Aorta (tissue), 5 donors: ENCODE measurements around the gene UCP2. TPM values are rescaled to one million over a fixed set of nuclear protein-coding genes. Genes with fewer than 3 reads are reported as not detected.
A peak's percentile ranks its signal among the peaks of the same experiment; 100 is the strongest.

Experiments
- ATAC-seq: fragments of 200-7000 bp; cut with Tn5 transposase; one replicate; pipeline ENCODE4 v1.9.1; 2022; ENCODE audit warnings: moderate library complexity; ENCODE audit not compliant: low FRiP score
- DNase-seq, 2 donors: peaks; one replicate each; pipeline ENCODE4 v3.0.0-alpha.2; 2020
- H3K27ac ChIP-seq, 2 donors: one replicate each; pipeline ENCODE4 v1.5.1; 2013; ENCODE audit warnings: low read length in 2 of 2, mild to moderate bottlenecking in 2 of 2, moderate library complexity in 2 of 2, control low read depth in 1 of 2, inconsistent platforms in 1 of 2, low read depth in 1 of 2
- H3K27me3 ChIP-seq, 2 donors: one replicate each; pipeline ENCODE4 v1.6.1; 2013; ENCODE audit warnings: control low read depth in 1 of 2, low read length in 1 of 2, mild to moderate bottlenecking in 1 of 2, moderate library complexity in 1 of 2; ENCODE audit not compliant: insufficient read depth in 2 of 2, control insufficient read depth in 1 of 2
- H3K36me3 ChIP-seq, 2 donors: one replicate each; pipeline ENCODE4 v1.6.1; 2013; ENCODE audit warnings: control low read depth in 1 of 2, low read length in 1 of 2, mild to moderate bottlenecking in 1 of 2; ENCODE audit not compliant: insufficient read depth in 2 of 2, control insufficient read depth in 1 of 2
- H3K4me1 ChIP-seq, 2 donors: one replicate each; pipeline ENCODE4 v1.6.1; 2013; ENCODE audit warnings: low read length in 2 of 2, control low read depth in 1 of 2, mild to moderate bottlenecking in 1 of 2, moderate library complexity in 1 of 2; ENCODE audit not compliant: insufficient read depth in 2 of 2, control insufficient read depth in 1 of 2
- H3K4me3 ChIP-seq, 2 donors: one replicate each; pipeline ENCODE4 v1.5.1; 2013; ENCODE audit warnings: low read length in 2 of 2, control low read depth in 1 of 2, mild to moderate bottlenecking in 1 of 2
- H3K9me3 ChIP-seq: one replicate; pipeline ENCODE4 v1.6.1; 2013; ENCODE audit warnings: mild to moderate bottlenecking, low read length; ENCODE audit not compliant: control insufficient read depth
- WGBS, 2 donors: extraction: QIAGEN DNeasy Blood & Tissue Kit; methylation state at CpG; one replicate each; pipeline ENCODE4 v1.1.7; 2013; 5-methylcytosine and 5-hydroxymethylcytosine counted together
- intact Hi-C, 2 donors: fragments of 100-400 bp; cut with DNase I; formaldehyde crosslinking; loops; one replicate each; pipeline versions ENCODE4 v1.14.2 to v1.15.0; 2022
- long read RNA-seq, 2 donors: library from polyadenylated mRNA; unstranded; transcript quantifications; one replicate each; pipeline ENCODE4 v2.0.0, GENCODE V29; 2020 to 2021
- polyA plus RNA-seq, 2 donors: library from polyadenylated mRNA; stranded (reverse); fragments of 200-250 nt; gene quantifications; one replicate each; pipeline ENCODE4 v1.2.3, GENCODE V29; 2013
- total RNA-seq, 2 donors: library from RNA; stranded (reverse); fragmentation: NEBNext Ultra II Directional; extraction: Animal tissue kit (Norgen Biotek cat#: 25700); gene quantifications; one replicate each; pipeline ENCODE4 v1.2.1, GENCODE V29; 2021
- donor health status: healthy with polysubstance abuse.
- donor health status: Bipolar disorder and iron deficiency.
- donor health status: DM: no; HTN: no; CAD: no.
- donor health status: DM: no; HTN: no; CAD: no.
- donor health status: DM: yes; HTN: yes; CAD: no.

Gene UCP2, protein sequence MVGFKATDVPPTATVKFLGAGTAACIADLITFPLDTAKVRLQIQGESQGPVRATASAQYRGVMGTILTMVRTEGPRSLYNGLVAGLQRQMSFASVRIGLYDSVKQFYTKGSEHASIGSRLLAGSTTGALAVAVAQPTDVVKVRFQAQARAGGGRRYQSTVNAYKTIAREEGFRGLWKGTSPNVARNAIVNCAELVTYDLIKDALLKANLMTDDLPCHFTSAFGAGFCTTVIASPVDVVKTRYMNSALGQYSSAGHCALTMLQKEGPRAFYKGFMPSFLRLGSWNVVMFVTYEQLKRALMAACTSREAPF
- total RNA-seq (10 to 100 TPM; 27.4 to 45.4 TPM), polyA plus RNA-seq (10 to 100 TPM in 1 of 2 donors, 1 to 10 TPM in 1; 7.3 to 44.3 TPM)
- long read RNA-seq, donor 1, transcript UCP2-201 (8 exons, 2,113 nt), result major isoform, 29 of 34 reads
- long read RNA-seq, donor 1, partial matches to known transcripts, result 4 of 34 reads
- long read RNA-seq, donor 1, other reads (novel, unspliced or antisense), result 1 of 34 reads
- long read RNA-seq, donor 2, transcript UCP2-201 (8 exons, 2,113 nt), result major isoform, 5 of 8 reads
- long read RNA-seq, donor 2, partial matches to known transcripts, result 3 of 8 reads
- long read RNA-seq, donor 2, other reads (novel, unspliced or antisense), result 0 of 8 reads

DNA sequence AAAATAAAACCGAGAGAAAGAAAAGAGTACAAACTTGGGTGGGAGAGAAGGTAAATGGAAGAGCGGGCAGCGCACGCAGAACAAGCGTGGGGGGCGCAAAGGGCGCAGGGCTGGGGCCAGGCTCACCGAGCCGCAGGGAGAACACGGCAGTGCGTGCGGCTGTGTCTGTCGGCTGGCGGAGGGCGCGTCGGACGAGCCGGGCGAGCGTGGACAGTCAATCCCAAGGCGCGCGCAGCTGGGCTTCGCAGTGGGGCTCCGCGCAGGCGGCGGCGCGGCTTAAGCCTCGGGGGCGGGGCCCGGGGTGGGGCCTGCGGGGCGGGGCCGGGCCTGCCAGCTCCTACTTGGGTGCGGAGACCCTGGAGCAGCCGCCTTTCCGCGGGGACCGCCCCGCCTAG, at the start of gene UCP2:
Gene UCP2, minus strand, starts transcription at position 249 of the 395 bp plus-strand sequence. CDS start 4,465 bp downstream, outside the sequence.
- Histone ChIP-seq H3K27me3 (no peaks in the 10 kb centered on the region), H3K9me3 (no peaks in the 10 kb centered on the region), H3K4me1 (no peaks in the 10 kb centered on the region), H3K27ac (peak within 1 kb of the TSS in 1 of 2 donors; percentile 77), H3K4me3 (peak within 1 kb of the TSS; percentile 29 to 44), H3K36me3 (peaks cover 0 to 3% of the 10 kb centered on the region in 2 donors)
- 1 to 2% methylated on average over 32 to 43 of the region's 43 CpGs for WGBS, 2 donors
- ATAC-seq (peak; percentile 91), DNase-seq (peak; percentile 92 to 95)
- intact Hi-C loops, result no loop called here

DNA sequence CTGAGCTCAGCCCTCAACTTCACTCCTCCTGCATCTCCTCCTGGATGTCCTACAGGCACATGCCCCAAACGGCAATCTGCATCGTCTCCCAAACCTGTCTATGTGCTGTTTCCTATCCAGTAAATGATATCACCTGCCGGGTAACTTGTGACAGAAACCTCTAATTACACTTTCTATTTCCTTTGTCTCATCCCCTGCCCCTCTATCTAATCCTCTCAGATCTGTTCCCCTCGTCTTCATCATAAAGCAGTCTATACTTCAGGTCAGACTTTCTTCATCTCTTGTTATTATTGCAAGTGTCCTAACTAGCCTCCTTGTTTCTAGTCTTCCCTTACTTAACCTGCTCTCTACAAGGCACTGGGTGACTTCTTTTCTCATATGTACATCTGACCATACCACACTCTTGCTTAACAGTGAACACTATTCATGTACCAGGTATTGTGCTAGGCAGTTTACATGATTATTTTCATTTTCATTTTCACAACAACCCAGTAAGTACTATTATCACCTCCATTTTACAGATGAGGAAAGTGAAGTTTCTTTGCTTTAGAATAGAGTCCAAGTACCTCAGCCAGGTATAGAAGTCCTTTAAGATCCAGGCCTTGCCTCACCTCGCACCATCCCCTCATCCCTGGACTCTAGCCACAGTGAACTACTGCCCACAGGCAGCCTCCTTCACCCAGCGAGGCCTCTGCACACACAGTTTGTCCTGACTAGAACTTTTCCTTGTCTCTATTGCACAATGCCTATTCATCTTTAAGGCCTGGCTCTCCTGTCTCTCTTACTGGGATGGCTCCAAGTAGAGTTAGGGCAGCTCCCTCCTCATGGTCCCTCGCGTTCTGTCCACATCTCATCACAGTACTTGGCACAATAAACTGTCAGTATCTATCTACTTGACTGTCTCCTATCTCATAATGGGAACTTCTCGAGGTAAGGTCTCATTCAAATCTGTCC, 48.4 kb upstream of the UCP2 start:
- no peaks in the 10 kb centered on the region for H3K27me3 ChIP-seq
- no peaks in the 10 kb centered on the region for H3K4me1 ChIP-seq
- ATAC-seq (peak; percentile 50), DNase-seq (no peak)
- H3K27ac ChIP-seq, result no peak overlapping the region
- intact Hi-C loops, result no loop called here
- no peaks in the 10 kb centered on the region for H3K9me3 ChIP-seq
- no peak overlapping the region for H3K4me3 ChIP-seq
- H3K36me3 ChIP-seq, result peaks cover 4 to 14% of the 10 kb centered on the region in 2 donors
- WGBS, 2 donors, result 89% methylated on average over 9 of the region's 9 CpGs

DNA sequence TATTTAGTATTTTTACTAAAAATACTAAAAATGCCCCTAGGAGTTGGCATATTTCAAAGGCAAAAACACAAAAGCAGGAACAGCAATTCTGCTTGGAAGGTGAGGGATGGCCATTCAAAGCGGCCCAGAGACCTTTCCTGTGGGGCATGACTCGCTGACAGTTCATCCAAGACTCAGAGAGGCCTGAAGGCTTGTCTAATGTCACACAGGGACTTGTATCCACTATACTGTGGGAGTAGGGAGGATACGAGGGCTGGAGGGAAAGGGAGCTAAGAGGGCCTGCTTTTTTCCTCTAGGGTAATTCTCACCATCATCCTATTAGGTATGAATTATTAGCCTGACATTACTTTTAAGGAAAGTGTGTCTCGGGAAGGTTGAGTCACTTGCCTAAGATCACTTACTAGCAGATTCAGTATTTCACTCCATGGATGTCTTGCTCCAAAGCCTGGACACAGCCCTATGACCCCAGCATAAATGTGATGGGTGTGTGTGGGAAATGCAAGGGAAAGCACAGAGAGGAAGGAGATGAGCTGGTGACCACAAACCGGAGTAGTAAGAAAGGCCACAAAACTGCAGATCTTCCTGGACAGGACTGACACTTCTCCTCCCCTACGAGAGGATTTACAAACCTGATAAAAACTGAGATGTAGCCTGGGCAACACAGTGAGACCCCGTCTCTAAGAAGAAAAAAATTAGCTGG, 43.0 kb upstream of the UCP2 start:
- Histone ChIP-seq H3K27me3 (no peaks in the 10 kb centered on the region), H3K9me3 (no peaks in the 10 kb centered on the region), H3K4me3 (no peak overlapping the region), H3K4me1 (peaks cover 0 to 2% of the 10 kb centered on the region in 2 donors), H3K36me3 (peaks cover 0 to 3% of the 10 kb centered on the region in 2 donors), H3K27ac (no peak overlapping the region)
- WGBS, 2 donors, result 93 to 94% methylated on average over 7 of the region's 7 CpGs
- no peak for ATAC-seq
- intact Hi-C loops, result loop anchor here in 1 of 2 donors (10.0 kb wide), 1 partner anchor 61 kb away; no protein-coding TSS in a partner anchor
- no peak for DNase-seq

DNA sequence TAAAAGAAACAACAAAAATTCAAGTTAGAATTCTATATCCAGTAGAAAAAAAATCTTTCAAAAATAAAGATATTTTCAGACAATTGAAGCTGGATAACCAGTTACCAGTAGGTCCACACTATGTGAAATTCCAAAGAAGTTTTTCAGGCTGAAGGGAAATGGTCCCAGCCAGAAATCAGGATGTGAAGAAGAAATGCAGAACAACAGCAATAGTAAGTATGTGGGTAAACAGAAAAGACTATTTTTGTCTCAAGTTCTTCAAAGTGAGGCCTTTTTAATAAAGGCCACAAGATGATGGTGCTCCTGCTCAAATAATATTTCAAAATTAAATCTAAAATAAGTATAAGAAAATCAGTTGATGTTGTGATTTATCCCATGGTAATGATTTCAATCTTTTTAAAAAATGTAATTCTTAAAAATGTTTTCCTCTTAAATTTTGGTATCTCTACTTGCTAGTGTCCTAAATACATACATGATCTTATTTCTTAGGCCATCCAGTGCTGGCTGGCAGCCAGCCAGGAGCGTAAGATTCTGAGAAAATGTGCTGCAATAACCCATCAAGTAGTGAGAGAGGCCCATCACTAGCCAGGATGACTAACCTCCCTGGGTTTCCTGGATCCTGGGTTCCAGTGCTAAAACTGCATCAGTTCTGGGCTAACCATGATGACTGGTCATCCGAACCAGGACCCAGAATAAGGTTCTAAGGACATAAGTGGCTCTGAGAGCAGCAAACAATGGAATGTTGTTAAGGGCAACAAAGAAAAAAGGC, 41.8 kb upstream of the UCP2 start:
- H3K36me3 ChIP-seq, result peaks cover 0 to 3% of the 10 kb centered on the region in 2 donors
- DNase-seq, result peak; percentile 77 to 91
- no peak overlapping the region for H3K27ac ChIP-seq
- whole genome bisulfite sequencing, 2 donors, result 44 to 53% methylated on average over 2 of the region's 2 CpGs
- H3K9me3 ChIP-seq, result no peaks in the 10 kb centered on the region
- H3K4me1 ChIP-seq, result peaks cover 0 to 2% of the 10 kb centered on the region in 2 donors
- no peaks in the 10 kb centered on the region for H3K27me3 ChIP-seq
- ATAC-seq, result peak; percentile 79
- intact Hi-C loops, result loop anchor here in 1 of 2 donors (10.0 kb wide), 1 partner anchor 60 kb away; no protein-coding TSS in a partner anchor
- no peak overlapping the region for H3K4me3 ChIP-seq

DNA sequence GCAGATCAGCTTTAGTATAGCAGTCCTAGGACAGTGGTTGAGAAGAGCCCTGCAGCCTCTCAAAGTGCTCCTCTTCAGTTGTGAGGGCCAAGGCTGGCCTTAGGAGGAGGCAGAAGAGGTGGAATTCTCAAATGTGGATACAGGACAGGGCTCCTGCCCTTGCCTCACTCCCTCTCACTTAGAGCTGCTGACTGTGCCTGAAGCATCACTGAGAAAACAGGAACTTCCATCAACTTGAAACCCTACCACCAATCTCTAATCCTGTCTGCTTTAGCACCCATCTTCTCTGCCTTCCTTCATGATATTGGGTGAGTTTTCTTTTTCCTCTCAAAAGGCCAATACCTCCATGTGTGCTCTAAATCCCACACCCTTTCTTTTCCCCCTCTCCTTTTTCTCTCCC, 40.6 kb upstream of the UCP2 start:
- Histone ChIP-seq H3K27ac (no peak overlapping the region), H3K4me1 (peaks cover 0 to 2% of the 10 kb centered on the region in 2 donors), H3K27me3 (no peaks in the 10 kb centered on the region), H3K9me3 (no peaks in the 10 kb centered on the region), H3K4me3 (no peak overlapping the region), H3K36me3 (peaks cover 0 to 3% of the 10 kb centered on the region in 2 donors)
- DNase-seq (no peak), ATAC-seq (no peak)
- intact Hi-C loops, result loop anchor here in 1 of 2 donors (10.0 kb wide), 1 partner anchor 58 kb away; no protein-coding TSS in a partner anchor

DNA sequence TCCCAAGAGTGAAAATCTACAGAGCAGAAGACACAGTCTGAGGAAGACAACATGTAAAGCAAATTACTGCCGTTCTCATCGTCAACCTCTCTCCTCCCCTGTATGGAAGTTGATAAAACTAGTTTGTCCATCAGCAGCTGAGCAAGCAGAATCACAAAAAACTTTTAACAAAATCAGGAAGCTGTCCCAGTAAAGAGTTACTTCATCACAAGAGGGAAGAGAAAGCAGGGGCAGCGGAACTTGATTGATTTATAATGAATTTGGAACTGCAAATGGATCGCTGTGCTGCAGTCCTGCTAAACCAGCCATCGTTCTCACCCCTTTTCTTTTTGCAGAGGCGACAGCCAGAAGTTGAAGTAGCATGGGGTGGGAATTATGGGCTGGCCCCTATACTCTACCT, 39.9 kb upstream of the UCP2 start:
- intact Hi-C loops, result loop anchor here in 1 of 2 donors (10.0 kb wide), 1 partner anchor 58 kb away; no protein-coding TSS in a partner anchor
- Histone ChIP-seq H3K4me3 (no peak overlapping the region), H3K36me3 (peaks cover 0 to 3% of the 10 kb centered on the region in 2 donors), H3K27me3 (no peaks in the 10 kb centered on the region), H3K27ac (no peak overlapping the region), H3K4me1 (peaks cover 0 to 2% of the 10 kb centered on the region in 2 donors), H3K9me3 (no peaks in the 10 kb centered on the region)
- ATAC-seq, result no peak
- 94 to 95% methylated on average over 6 of the region's 6 CpGs for WGBS, 2 donors
- DNase-seq, result no peak

DNA sequence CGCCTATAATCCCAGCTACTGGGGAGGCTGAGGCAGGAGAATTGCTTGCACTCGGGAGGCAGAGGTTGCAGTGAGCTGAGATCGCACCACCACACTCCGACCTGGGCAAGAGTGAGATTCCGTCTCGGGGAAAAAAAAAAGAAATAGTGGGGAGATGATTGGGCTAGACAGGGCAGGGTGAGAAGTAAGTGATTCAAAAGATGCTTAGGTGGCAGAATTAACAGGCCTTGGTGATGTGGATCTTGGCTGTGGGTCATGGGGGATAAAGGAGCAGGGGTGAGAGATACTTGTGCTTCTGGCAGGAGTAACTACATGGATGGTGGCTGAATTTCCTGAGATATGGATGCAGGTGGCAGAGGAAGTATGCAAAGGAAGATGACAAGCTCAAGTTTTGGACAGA, 39.4 kb upstream of the UCP2 start:
- Histone ChIP-seq H3K27ac (no peak overlapping the region), H3K4me3 (no peak overlapping the region), H3K9me3 (no peaks in the 10 kb centered on the region), H3K4me1 (peaks cover 0 to 2% of the 10 kb centered on the region in 2 donors), H3K36me3 (peaks cover 0 to 3% of the 10 kb centered on the region in 2 donors), H3K27me3 (no peaks in the 10 kb centered on the region)
- WGBS, 2 donors, result 95 to 97% methylated on average over 6 of the region's 6 CpGs
- no peak for ATAC-seq
- DNase-seq, result no peak
- intact Hi-C loops, result loop anchor here in 1 of 2 donors (10.0 kb wide), 1 partner anchor 57 kb away; no protein-coding TSS in a partner anchor
